ENCODE data around the gene PRKAR1B. TPM values are rescaled to one million over a fixed set of nuclear protein-coding genes. Genes with fewer than 3 reads are reported as not detected.

PRKAR1B gene
- total RNA-seq, 1 donor from 2014 or later = 14.7 TPM

- peaks cover 9% of the 10 kb centered on the region for H3K4me1 Mint-ChIP-seq (ENCODE audit: low read depth, unreplicated experiment)
- H3K27me3 Mint-ChIP-seq (ENCODE audit: low read depth, unreplicated experiment) = no peaks in the 10 kb centered on the region
- no peaks in the 10 kb centered on the region for H3K27me3 ChIP-seq (ENCODE audit: insufficient read depth, low read length)
- H3K9me3 ChIP-seq (ENCODE audit: insufficient read depth, low read depth, low read length) = no peaks in the 10 kb centered on the region
- no peaks in the 10 kb centered on the region for H3K36me3 ChIP-seq (ENCODE audit: insufficient read depth, low read length)
- H3K27ac Mint-ChIP-seq (ENCODE audit: unreplicated experiment) = no peak overlapping the region
- no peak for TF ChIP-seq EZH2 (IDR thresholded peaks at IDR 0.05; ENCODE audit: insufficient read depth, low read length)
- TF ChIP-seq CTCF (IDR thresholded peaks at IDR 0.05; ENCODE audit: insufficient read depth, low read depth, low read length) = no peak
- no peak overlapping the region for H3K27ac ChIP-seq (ENCODE audit: low read depth, low read length)
- peaks cover 17% of the 10 kb centered on the region for H3K36me3 Mint-ChIP-seq (ENCODE audit: low read depth, unreplicated experiment)
- H3K9ac ChIP-seq (ENCODE audit: low read length) = no peak overlapping the region
- peaks cover 6% of the 10 kb centered on the region for H3K9me3 Mint-ChIP-seq (ENCODE audit: unreplicated experiment)
- DNase-seq (ENCODE audit: low read depth) (no peak), FAIRE-seq (no peak)
- no peaks in the 10 kb centered on the region for H3K79me2 ChIP-seq (ENCODE audit: insufficient read depth, low read length)
- H3K4me2 ChIP-seq (ENCODE audit: low read length) = no peak overlapping the region
- no peak overlapping the region for H3K4me3 ChIP-seq (ENCODE audit: insufficient read depth, low read depth, low read length)
- H3K4me1 ChIP-seq (ENCODE audit: insufficient read depth, low read length) = peaks cover 7% of the 10 kb centered on the region
- no peak overlapping the region for H2AFZ ChIP-seq (ENCODE audit: low read depth, low read length)
- H4K20me1 ChIP-seq (ENCODE audit: insufficient read depth, low read length) = no peaks in the 10 kb centered on the region
- H3K4me3 Mint-ChIP-seq (ENCODE audit: unreplicated experiment) = no peak overlapping the region
Measured at GRCh38 chr7:696426-696811, 30.7 kb downstream of the PRKAR1B start.

GRCh38 chr7:693280-693679 lies 33.8 kb downstream of the PRKAR1B start:
- no peak for DNase-seq (ENCODE audit: low read depth)
- peaks cover 23% of the 10 kb centered on the region for H3K9me3 Mint-ChIP-seq (ENCODE audit: unreplicated experiment)

More at GRCh38 chr7:693280-693679, 33.8 kb downstream of the PRKAR1B start:
- H3K27me3 Mint-ChIP-seq (ENCODE audit: low read depth, unreplicated experiment) = no peaks in the 10 kb centered on the region
- Histone ChIP-seq H3K79me2 (ENCODE audit: insufficient read depth, low read length) (no peaks in the 10 kb centered on the region), H2AFZ (ENCODE audit: low read depth, low read length) (no peak overlapping the region), H3K27me3 (ENCODE audit: insufficient read depth, low read length) (no peaks in the 10 kb centered on the region), H3K4me2 (ENCODE audit: low read length) (no peak overlapping the region), H3K9me3 (ENCODE audit: insufficient read depth, low read depth, low read length) (peaks cover 6% of the 10 kb centered on the region), H3K9ac (ENCODE audit: low read length) (no peak overlapping the region), H3K4me3 (ENCODE audit: insufficient read depth, low read depth, low read length) (no peak overlapping the region), H3K36me3 (ENCODE audit: insufficient read depth, low read length) (no peaks in the 10 kb centered on the region), H3K4me1 (ENCODE audit: insufficient read depth, low read length) (peaks cover 3% of the 10 kb centered on the region), H4K20me1 (ENCODE audit: insufficient read depth, low read length) (no peaks in the 10 kb centered on the region), H3K27ac (ENCODE audit: low read depth, low read length) (no peak overlapping the region)
- no peak overlapping the region for H3K27ac Mint-ChIP-seq (ENCODE audit: unreplicated experiment)
- TF ChIP-seq EZH2 (IDR thresholded peaks at IDR 0.05; ENCODE audit: insufficient read depth, low read length) (no peak), CTCF (IDR thresholded peaks at IDR 0.05; ENCODE audit: insufficient read depth, low read depth, low read length) (no peak)
- no peaks in the 10 kb centered on the region for H3K4me1 Mint-ChIP-seq (ENCODE audit: low read depth, unreplicated experiment)
- peaks cover 20% of the 10 kb centered on the region for H3K36me3 Mint-ChIP-seq (ENCODE audit: low read depth, unreplicated experiment)
- FAIRE-seq = no peak
- H3K4me3 Mint-ChIP-seq (ENCODE audit: unreplicated experiment) = no peak overlapping the region

All from astrocyte (in vitro differentiated cells and primary cell).